Measurements from ENCODE around the gene LYL1. TPM values are rescaled to one million over a fixed set of nuclear protein-coding genes. Genes with fewer than 3 reads are reported as not detected.

Gene LYL1
- total RNA-seq, 1 donor from 2014 or later: 0.88 TPM

- Mint-ChIP-seq H3K4me3 (peak overlapping the region; percentile 44), H3K27ac (no peak overlapping the region), H3K9me3 (peaks cover 2% of the 10 kb centered on the region), H3K27me3 (ENCODE audit: insufficient read depth, low read depth) (peaks cover 16% of the 10 kb centered on the region), H3K36me3 (peaks cover 4% of the 10 kb centered on the region), H3K4me1 (peaks cover 5% of the 10 kb centered on the region)
- peaks cover 3% of the 10 kb centered on the region for H3K4me1 ChIP-seq
- no peaks in the 10 kb centered on the region for H3K79me2 ChIP-seq (ENCODE audit: low read depth)
- TF ChIP-seq EZH2 (IDR thresholded peaks at IDR 0.05): no peak
- TF ChIP-seq, protein P1, sequence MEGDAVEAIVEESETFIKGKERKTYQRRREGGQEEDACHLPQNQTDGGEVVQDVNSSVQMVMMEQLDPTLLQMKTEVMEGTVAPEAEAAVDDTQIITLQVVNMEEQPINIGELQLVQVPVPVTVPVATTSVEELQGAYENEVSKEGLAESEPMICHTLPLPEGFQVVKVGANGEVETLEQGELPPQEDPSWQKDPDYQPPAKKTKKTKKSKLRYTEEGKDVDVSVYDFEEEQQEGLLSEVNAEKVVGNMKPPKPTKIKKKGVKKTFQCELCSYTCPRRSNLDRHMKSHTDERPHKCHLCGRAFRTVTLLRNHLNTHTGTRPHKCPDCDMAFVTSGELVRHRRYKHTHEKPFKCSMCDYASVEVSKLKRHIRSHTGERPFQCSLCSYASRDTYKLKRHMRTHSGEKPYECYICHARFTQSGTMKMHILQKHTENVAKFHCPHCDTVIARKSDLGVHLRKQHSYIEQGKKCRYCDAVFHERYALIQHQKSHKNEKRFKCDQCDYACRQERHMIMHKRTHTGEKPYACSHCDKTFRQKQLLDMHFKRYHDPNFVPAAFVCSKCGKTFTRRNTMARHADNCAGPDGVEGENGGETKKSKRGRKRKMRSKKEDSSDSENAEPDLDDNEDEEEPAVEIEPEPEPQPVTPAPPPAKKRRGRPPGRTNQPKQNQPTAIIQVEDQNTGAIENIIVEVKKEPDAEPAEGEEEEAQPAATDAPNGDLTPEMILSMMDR (IDR thresholded peaks at IDR 0.05): peak; percentile 1
- H3K27me3 ChIP-seq: peaks cover 33% of the 10 kb centered on the region
- DNase-seq (ENCODE audit: low spot score): no peak
- no peak overlapping the region for H2AFZ ChIP-seq (replicated peaks)
- H3K9ac ChIP-seq: no peak overlapping the region
- no peaks in the 10 kb centered on the region for H3K9me3 ChIP-seq (ENCODE audit: low read depth)
- peaks cover 20% of the 10 kb centered on the region for H4K20me1 ChIP-seq (ENCODE audit: low read depth)
- no peak overlapping the region for H3K4me2 ChIP-seq
- H3K4me3 ChIP-seq: no peak overlapping the region
- peaks cover 8% of the 10 kb centered on the region for H3F3A ChIP-seq (ENCODE audit: low read depth)
- H3K36me3 ChIP-seq: no peaks in the 10 kb centered on the region
- no peak overlapping the region for H3K27ac ChIP-seq
These were observed 2.4 kb upstream of the LYL1 start for GRCh38 chr19:13104848-13105711.

GRCh38 chr19:13104360-13104847, 1.7 kb upstream of the LYL1 start:
- no peak overlapping the region for H3K27ac ChIP-seq
- peaks cover 3% of the 10 kb centered on the region for H3K4me1 ChIP-seq
- Mint-ChIP-seq H3K36me3 (peaks cover 4% of the 10 kb centered on the region), H3K4me1 (peaks cover 6% of the 10 kb centered on the region), H3K27ac (no peak overlapping the region), H3K9me3 (peaks cover 3% of the 10 kb centered on the region), H3K27me3 (ENCODE audit: insufficient read depth, low read depth) (peaks cover 21% of the 10 kb centered on the region), H3K4me3 (peak overlapping the region; percentile 44)
- no peak overlapping the region for H2AFZ ChIP-seq (replicated peaks)
- H3F3A ChIP-seq (ENCODE audit: low read depth): peaks cover 15% of the 10 kb centered on the region
- H3K9me3 ChIP-seq (ENCODE audit: low read depth): no peaks in the 10 kb centered on the region
- H3K4me3 ChIP-seq: no peak overlapping the region
- H3K9ac ChIP-seq: no peak overlapping the region
- peaks cover 27% of the 10 kb centered on the region for H4K20me1 ChIP-seq (ENCODE audit: low read depth)
- peak; percentile 64 for DNase-seq (ENCODE audit: low spot score)
- TF ChIP-seq, protein P1 (IDR thresholded peaks at IDR 0.05): peak; percentile 70
- no peak for TF ChIP-seq EZH2 (IDR thresholded peaks at IDR 0.05)
- H3K4me2 ChIP-seq: no peak overlapping the region
- H3K79me2 ChIP-seq (ENCODE audit: low read depth): no peaks in the 10 kb centered on the region
- no peaks in the 10 kb centered on the region for H3K36me3 ChIP-seq
- peaks cover 39% of the 10 kb centered on the region for H3K27me3 ChIP-seq

- Mint-ChIP-seq H3K27ac (no peak overlapping the region), H3K9me3 (peaks cover 3% of the 10 kb centered on the region), H3K4me3 (no peak overlapping the region), H3K27me3 (ENCODE audit: insufficient read depth, low read depth) (peaks cover 25% of the 10 kb centered on the region), H3K36me3 (peaks cover 4% of the 10 kb centered on the region), H3K4me1 (peaks cover 6% of the 10 kb centered on the region)
- no peaks in the 10 kb centered on the region for H3K9me3 ChIP-seq (ENCODE audit: low read depth)
- DNase-seq (ENCODE audit: low spot score): no peak
- H3K27me3 ChIP-seq: peaks cover 46% of the 10 kb centered on the region
- no peak overlapping the region for H3K27ac ChIP-seq
- no peak overlapping the region for H2AFZ ChIP-seq (replicated peaks)
- no peak overlapping the region for H3K4me3 ChIP-seq
- H3K79me2 ChIP-seq (ENCODE audit: low read depth): no peaks in the 10 kb centered on the region
- TF ChIP-seq, protein P1 (IDR thresholded peaks at IDR 0.05): no peak
- TF ChIP-seq EZH2phosphoT487 (IDR thresholded peaks at IDR 0.05) (no peak), EZH2 (IDR thresholded peaks at IDR 0.05) (no peak)
- H4K20me1 ChIP-seq (ENCODE audit: low read depth): peaks cover 31% of the 10 kb centered on the region
- H3K36me3 ChIP-seq: no peaks in the 10 kb centered on the region
- peaks cover 19% of the 10 kb centered on the region for H3F3A ChIP-seq (ENCODE audit: low read depth)
- no peak overlapping the region for H3K4me2 ChIP-seq
- H3K4me1 ChIP-seq: peaks cover 3% of the 10 kb centered on the region
- H3K9ac ChIP-seq: no peak overlapping the region
These were observed 1.1 kb upstream of the LYL1 start for GRCh38 chr19:13103581-13104359.
